Fibroblast of lung (primary cell): Measurements from ENCODE around the gene PIH1D1. TPM values are rescaled to one million over a fixed set of nuclear protein-coding genes. Genes with fewer than 3 reads are reported as not detected.

ENCODE experiments used
- DNase-seq, 2 donors: peaks; one replicate each; pipeline versions ENCODE4 v3.0.0 to v3.0.0-alpha.2; 2010; ENCODE audit warnings: low read depth in 2 of 2
- H2AFZ ChIP-seq: 2 replicates; pipeline ENCODE4 v1.5.1; 2012; ENCODE audit warnings: low read length, control low read depth, inconsistent platforms
- H3K27ac ChIP-seq: 2 replicates; pipeline ENCODE4 v1.5.1; 2011; ENCODE audit warnings: low read length, control low read depth; ENCODE audit not compliant: insufficient read depth
- H3K27me3 ChIP-seq: 2 replicates; pipeline ENCODE4 v1.5.1; 2011; ENCODE audit warnings: mild to moderate bottlenecking, low read length; ENCODE audit not compliant: control insufficient read depth, insufficient read depth
- H3K36me3 ChIP-seq: 2 replicates; pipeline ENCODE4 v1.5.1; 2011; ENCODE audit warnings: low read length; ENCODE audit not compliant: control insufficient read depth, insufficient read depth
- H3K4me1 ChIP-seq: 2 replicates; pipeline ENCODE4 v1.5.1; 2011; ENCODE audit warnings: low read length; ENCODE audit not compliant: control insufficient read depth, insufficient read depth; ENCODE audit errors: extremely low read depth
- H3K4me2 ChIP-seq: 2 replicates; pipeline ENCODE4 v1.5.1; 2011; ENCODE audit warnings: low read length, control low read depth; ENCODE audit not compliant: insufficient read depth; ENCODE audit errors: extremely low read depth
- H3K4me3 ChIP-seq, 4 experiments: fragments of 200-600 bp in 1 of 4; sonication (generic) in 1 of 4; replicated peaks in 1 of 4; 2 replicates each; pipeline ENCODE4 v1.5.1; 2011 to 2016; ENCODE audit warnings: low read length in 4 of 4, low read depth in 3 of 4, mild to moderate bottlenecking in 3 of 4, control low read depth in 2 of 4, inconsistent platforms in 1 of 4, mixed read lengths in 1 of 4; ENCODE audit not compliant: insufficient read depth in 1 of 4; ENCODE audit errors: control extremely low read depth in 1 of 4
- H3K79me2 ChIP-seq: 2 replicates; pipeline ENCODE4 v1.5.1; 2012; ENCODE audit warnings: mild to moderate bottlenecking, low read length, inconsistent platforms; ENCODE audit not compliant: control insufficient read depth, insufficient read depth
- H3K9ac ChIP-seq: 2 replicates; pipeline ENCODE4 v1.5.1; 2011; ENCODE audit warnings: mild to moderate bottlenecking, low read length, control low read depth; ENCODE audit not compliant: insufficient read depth
- H3K9me3 ChIP-seq: 2 replicates; pipeline ENCODE4 v1.5.1; 2012; ENCODE audit warnings: low read depth, low read length; ENCODE audit not compliant: control insufficient read depth, insufficient read depth
- H4K20me1 ChIP-seq: 2 replicates; pipeline ENCODE4 v1.5.1; 2011; ENCODE audit warnings: low read length; ENCODE audit not compliant: control insufficient read depth, insufficient read depth; ENCODE audit errors: extremely low read depth
- EZH2 ChIP-seq: IDR thresholded peaks from 2 replicates; pipeline ENCODE4 v1.5.1; 2012; ENCODE audit warnings: low read length, control low read depth, mild to moderate bottlenecking; ENCODE audit errors: missing control alignments
- polyA plus RNA-seq, 2 donors: library from polyadenylated mRNA; depleted of rRNA in 1 of 2; stranded (reverse) in 1 of 2; unstranded in 1 of 2; fragments of >200 nt; gene quantifications; 2 replicates each; pipeline ENCODE4 v1.2.1, GENCODE V29; 2011 to 2012; ENCODE audit warnings: missing spikeins in 1 of 2
- total RNA-seq: library from RNA; depleted of rRNA; stranded (reverse); fragments of >200 nt; gene quantifications from 2 replicates; pipeline ENCODE4 v1.2.1, GENCODE V29; 2014
- TF ChIP-seq, protein P1 (sequence below), 2 donors: IDR thresholded peaks in 1 of 2; conservative IDR thresholded peaks in 1 of 2; 1 replicate in 1 of 2; 2 replicates in 1 of 2; pipeline ENCODE4 v1.5.1; 2011 to 2012; ENCODE audit warnings: low read length in 2 of 2, control low read depth in 1 of 2, inconsistent platforms in 1 of 2, low read depth in 1 of 2, mild to moderate bottlenecking in 1 of 2

Gene PIH1D1
- total and polyA plus RNA-seq, 2 donors (not counting 1 experiment from before 2014, with no cell fraction given) = 53.8 to 94.5 TPM

DNA sequence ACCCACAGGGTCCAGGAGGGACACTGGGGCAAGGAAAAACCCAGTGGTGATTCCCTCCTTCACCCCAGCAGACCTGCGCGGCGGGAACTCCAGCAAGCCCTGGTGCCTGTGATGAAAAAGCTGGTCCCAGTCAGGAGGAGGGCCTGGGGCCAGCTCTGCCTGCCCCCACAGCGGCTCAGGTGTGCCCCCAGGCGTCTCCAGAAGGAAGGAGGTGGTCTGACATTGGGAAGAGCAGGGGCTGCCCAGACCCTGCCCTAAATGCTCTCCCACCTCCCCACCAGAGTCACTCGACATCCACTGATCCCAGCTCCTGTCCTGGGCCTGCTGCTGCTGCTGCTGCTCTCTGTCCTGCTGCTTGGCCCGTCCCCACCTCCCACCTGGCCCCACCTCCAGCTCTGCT, 34.5 kb downstream of the PIH1D1 start:
- Histone ChIP-seq H3K36me3 (no peaks in the 10 kb centered on the region), H3K4me2 (no peak overlapping the region), H3K9me3 (no peaks in the 10 kb centered on the region), H3K4me3 (no peak overlapping the region), H3K9ac (no peak overlapping the region), H3K27me3 (peaks cover 46% of the 10 kb centered on the region), H3K4me1 (no peaks in the 10 kb centered on the region), H2AFZ (no peak overlapping the region), H3K79me2 (no peaks in the 10 kb centered on the region), H3K27ac (no peak overlapping the region), H4K20me1 (no peaks in the 10 kb centered on the region)
- no peak for TF ChIP-seq EZH2
- TF ChIP-seq, protein P1, sequence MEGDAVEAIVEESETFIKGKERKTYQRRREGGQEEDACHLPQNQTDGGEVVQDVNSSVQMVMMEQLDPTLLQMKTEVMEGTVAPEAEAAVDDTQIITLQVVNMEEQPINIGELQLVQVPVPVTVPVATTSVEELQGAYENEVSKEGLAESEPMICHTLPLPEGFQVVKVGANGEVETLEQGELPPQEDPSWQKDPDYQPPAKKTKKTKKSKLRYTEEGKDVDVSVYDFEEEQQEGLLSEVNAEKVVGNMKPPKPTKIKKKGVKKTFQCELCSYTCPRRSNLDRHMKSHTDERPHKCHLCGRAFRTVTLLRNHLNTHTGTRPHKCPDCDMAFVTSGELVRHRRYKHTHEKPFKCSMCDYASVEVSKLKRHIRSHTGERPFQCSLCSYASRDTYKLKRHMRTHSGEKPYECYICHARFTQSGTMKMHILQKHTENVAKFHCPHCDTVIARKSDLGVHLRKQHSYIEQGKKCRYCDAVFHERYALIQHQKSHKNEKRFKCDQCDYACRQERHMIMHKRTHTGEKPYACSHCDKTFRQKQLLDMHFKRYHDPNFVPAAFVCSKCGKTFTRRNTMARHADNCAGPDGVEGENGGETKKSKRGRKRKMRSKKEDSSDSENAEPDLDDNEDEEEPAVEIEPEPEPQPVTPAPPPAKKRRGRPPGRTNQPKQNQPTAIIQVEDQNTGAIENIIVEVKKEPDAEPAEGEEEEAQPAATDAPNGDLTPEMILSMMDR (conservative IDR thresholded peaks at IDR 0.05 in 1 of 2, IDR thresholded peaks at IDR 0.05 in 1 of 2; ENCODE audit: low read depth in 1 of 2, low read length in 2 of 2) = no peak
- no peak for DNase-seq

DNA sequence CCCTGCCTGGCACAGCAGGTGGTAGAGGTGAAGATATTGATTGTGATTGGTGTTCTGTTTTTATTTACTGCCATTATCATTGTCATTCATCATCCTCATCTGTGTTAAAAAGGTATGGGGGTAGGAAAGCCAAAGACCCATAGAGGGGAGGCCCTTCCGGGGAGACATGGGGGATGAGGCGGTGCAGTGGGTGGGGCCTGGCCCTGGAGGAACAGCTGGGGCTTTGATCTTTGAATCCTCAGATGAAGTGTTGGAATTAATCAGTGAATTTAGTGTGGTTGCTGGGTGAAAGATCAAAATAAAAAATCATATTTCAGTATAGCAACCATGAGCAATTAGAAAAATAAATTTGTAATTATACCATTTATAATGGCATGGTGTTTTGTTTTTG, 35.8 kb downstream of the PIH1D1 start:
- H3K4me3 ChIP-seq = no peak overlapping the region
- no peak overlapping the region for H3K9ac ChIP-seq
- peaks cover 34% of the 10 kb centered on the region for H3K27me3 ChIP-seq
- TF ChIP-seq EZH2 = no peak
- TF ChIP-seq, protein P1 (conservative IDR thresholded peaks at IDR 0.05 in 1 of 2, IDR thresholded peaks at IDR 0.05 in 1 of 2; ENCODE audit: low read depth in 1 of 2, low read length in 2 of 2) = no peak
- no peaks in the 10 kb centered on the region for H4K20me1 ChIP-seq
- H3K9me3 ChIP-seq = no peaks in the 10 kb centered on the region
- no peaks in the 10 kb centered on the region for H3K4me1 ChIP-seq
- no peaks in the 10 kb centered on the region for H3K79me2 ChIP-seq
- H3K36me3 ChIP-seq = no peaks in the 10 kb centered on the region
- DNase-seq = no peak
- no peak overlapping the region for H3K4me2 ChIP-seq
- no peak overlapping the region for H3K27ac ChIP-seq
- no peak overlapping the region for H2AFZ ChIP-seq

DNA sequence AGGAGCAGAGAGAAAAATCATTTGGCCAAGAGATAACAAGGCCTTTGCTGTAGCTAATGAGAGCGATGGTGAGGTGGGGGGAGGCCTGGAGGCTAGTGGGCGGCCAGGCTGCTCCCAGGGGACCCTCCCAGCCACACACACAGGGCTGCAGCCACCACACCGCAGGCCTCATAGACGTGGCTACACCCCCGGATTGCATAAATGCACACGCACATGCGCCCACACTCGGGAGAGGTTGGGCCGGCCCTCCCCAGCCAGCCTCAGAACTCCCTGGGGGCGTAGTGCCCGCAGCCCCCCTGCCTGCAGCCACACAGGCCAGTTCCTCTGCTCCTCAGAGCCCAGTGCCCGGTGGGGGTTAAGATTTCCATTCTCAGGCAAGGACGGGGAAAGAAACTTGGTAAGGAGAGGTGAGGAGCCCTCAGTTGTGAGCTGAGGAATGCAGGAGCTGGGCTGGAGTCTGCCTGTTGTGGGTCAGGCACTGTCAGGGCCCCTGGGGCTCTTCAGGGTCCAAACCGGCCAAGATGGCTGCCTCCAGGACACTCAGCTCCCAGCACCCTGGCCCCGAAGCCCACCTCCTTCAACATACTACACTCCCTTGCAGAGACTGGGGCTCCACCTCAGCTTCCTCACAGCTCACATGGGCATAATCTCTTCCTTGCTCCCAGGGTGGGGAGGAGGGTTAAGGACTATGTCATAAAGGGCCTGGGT, 36.4 kb downstream of the PIH1D1 start:
- H4K20me1 ChIP-seq = no peaks in the 10 kb centered on the region
- DNase-seq = no peak

More for the DNA sequence above, 36.4 kb downstream of the PIH1D1 start:
- Histone ChIP-seq H3K27me3 (peaks cover 29% of the 10 kb centered on the region), H3K36me3 (no peaks in the 10 kb centered on the region), H3K4me1 (no peaks in the 10 kb centered on the region), H3K27ac (no peak overlapping the region), H3K9ac (no peak overlapping the region), H3K4me3 (no peak overlapping the region), H3K4me2 (no peak overlapping the region), H3K9me3 (no peaks in the 10 kb centered on the region), H3K79me2 (no peaks in the 10 kb centered on the region), H2AFZ (no peak overlapping the region)
- TF ChIP-seq EZH2 = no peak
- TF ChIP-seq, protein P1 (conservative IDR thresholded peaks at IDR 0.05 in 1 of 2, IDR thresholded peaks at IDR 0.05 in 1 of 2; ENCODE audit: low read depth in 1 of 2, low read length in 2 of 2) = no peak
